NCI-H1436 treated with DMSO at 0.1 percent for 48 hours (cell line): Measurements from ENCODE around the gene RFC4.

Source experiments
- DNase-seq: peaks from one replicate; lab custom pipeline; 2025; lab: John Stamatoyannopoulos, UW

RFC4 gene

DNA sequence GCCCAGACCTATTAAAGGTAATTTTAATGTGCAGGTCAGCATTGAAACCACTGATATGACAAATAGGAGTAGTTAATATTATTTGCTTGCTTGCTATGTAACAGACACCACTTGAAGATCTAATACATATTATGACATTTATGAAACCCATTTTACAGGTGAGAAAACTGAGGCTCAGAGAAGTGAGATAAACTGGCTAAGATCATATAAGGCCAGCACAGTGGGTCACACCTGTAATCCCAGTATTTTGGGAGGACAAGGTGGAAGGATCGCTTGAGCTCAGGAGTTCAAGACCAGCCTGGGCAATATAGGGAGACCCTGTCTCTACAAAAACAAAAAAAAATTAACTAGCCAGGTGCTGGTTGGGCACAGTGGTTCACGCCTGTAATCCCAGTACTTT lies 56.0 kb downstream of the RFC4 start:
- DNase-seq: no peak

DNA sequence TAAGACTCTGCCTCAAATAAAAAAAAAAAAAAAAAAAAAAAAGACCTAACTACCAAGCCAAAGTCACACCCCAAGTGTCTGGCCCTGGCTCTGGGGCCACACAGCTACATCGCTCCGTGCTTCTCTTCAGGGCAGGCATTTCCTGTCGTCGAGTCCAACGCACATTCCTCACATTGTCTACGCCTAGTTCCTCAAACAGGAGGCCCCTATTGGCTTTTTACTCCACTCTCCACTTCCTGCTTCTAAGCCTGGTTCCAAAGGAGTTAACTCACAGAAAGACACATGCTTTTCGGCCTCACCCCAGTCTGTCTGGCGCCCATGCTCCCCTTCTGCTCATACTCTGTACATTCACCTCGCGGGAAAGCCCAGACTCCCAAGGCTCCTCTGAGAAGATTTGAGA lies 60.3 kb downstream of the RFC4 start:
- no peak for DNase-seq

DNA sequence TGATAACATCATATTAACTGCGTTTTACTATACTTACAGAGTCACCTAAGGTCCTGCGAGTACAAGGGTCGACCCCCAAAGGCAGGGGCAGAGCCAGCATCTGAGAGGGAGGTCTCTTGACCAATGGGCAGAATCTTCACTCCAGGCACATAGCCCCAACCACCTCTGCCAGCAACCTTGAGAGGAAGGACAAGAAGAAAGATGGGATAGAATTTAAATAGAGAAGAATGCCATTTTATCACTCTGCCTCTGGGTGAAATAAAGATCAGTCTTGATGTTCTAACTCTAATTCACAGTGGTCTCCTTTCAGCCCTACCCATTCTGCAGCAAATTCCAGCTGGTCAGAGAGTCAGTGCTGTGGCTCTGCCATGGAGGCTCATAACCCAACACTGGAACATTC lies 62.6 kb downstream of the RFC4 start:
- DNase-seq: no peak

DNA sequence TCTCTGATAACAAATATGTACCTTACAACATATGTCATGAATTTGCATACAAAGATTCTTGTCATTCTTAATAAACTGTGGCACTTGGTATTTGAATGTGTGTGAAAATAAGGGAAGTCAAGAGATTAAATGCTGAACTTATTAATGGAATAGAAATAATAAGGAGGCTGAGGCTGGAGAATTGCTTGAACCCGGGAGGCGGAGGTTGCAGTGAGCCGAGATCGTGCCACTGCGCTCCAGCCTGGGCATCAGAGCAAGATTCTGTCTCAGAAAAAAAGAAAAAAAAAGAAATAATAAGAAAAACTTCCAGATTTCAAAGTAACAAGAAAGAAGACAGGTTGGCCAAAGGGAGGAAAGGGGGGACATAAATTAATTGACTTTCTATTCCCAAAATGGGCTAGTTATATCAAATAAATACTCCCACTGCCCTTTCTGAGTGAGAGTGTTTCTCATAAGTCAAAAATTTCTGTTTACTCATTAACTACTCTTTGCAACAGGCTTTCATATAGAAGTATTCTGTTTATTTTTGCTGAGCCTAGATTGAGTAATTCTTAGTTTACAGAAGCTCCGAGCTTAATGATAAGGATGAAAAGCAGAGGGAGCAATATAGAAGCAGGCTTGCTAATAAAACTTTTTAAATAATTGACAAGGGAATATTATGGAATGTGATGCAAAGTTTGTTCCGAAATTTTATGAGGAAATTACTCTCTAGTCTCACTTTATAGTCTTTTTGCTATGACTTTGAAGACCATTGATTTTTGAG lies 63.5 kb downstream of the RFC4 start:
- DNase-seq: no peak
